ENCODE results near the gene GOLGA6A. TPM values are rescaled to one million over a fixed set of nuclear protein-coding genes. Genes with fewer than 3 reads are reported as not detected.
A peak's percentile ranks its signal among the peaks of the same experiment; 100 is the strongest.

The GOLGA6A gene
- total and polyA plus RNA-seq, 2 of the 13 experiments (the other 11 are each of a cell fraction or from before 2014, with no cell fraction given) = 0.04 to 0.22 TPM

GRCh38 chr15:74036271-74037170, 45.8 kb downstream of the GOLGA6A start:
- no peak overlapping the region for H3K4me2 ChIP-seq (ENCODE audit: low read depth, low read length)
- 81% methylated on average over 20 of the region's 21 CpGs for WGBS (ENCODE audit: low lambda C conversion rate)
- no peak overlapping the region for H3K4me3 ChIP-seq (replicated peaks in 1 of 3; ENCODE audit: insufficient read depth in 1 of 3, low read depth in 2 of 3, low read length in 3 of 3)
- ChIA-PET POLR2A (interaction anchor here (0.9 to 1.3 kb wide), 3 partner anchors 42 to 64 kb away, joined by 3 to 5 read pairs (median 4); partner anchors contain the start of gene PML), CTCF (ENCODE audit: low intra/inter-chr PET ratio, low total read pairs) (interaction anchor here (1.9 kb wide), 1 partner anchor 63 kb away, joined by 19 read pairs; no protein-coding TSS in a partner anchor)
- in situ Hi-C loops (cut with HindIII; ENCODE audit: extremely low pct_ligation_motif_present, low pct_unique_long_range_greater_than_20kb) (loop anchor here (5.0 kb wide), 1 partner anchor 69 kb away; no protein-coding TSS in a partner anchor), intact Hi-C loops (cut with micrococcal nuclease; ENCODE audit: unreplicated experiment) (no loop called here)
- H3K27me3 ChIP-seq (ENCODE audit: control insufficient read depth in 1 of 2, insufficient read depth in 2 of 2, low read length in 2 of 2) = 0 out of 5 replicates have a peak, but pooled peaks cover 0 to 6% of the 10 kb centered on the region in 2 experiments
- no peaks in the 10 kb centered on the region for H3K4me1 ChIP-seq (ENCODE audit: insufficient read depth, low read length)
- H3K27ac ChIP-seq (ENCODE audit: extremely low read length, insufficient read depth, low read length) = no peak overlapping the region
- FAIRE-seq (peak; percentile 63), DNase-seq (ENCODE audit: low spot score) (peak; percentile 51), ATAC-seq (peak; percentile 78)
- no peaks in the 10 kb centered on the region for H3K79me2 ChIP-seq (ENCODE audit: insufficient read depth, low read length)
- no TSS peak for BruUV-seq (replicated peaks)
- H3K9ac ChIP-seq (ENCODE audit: insufficient read depth, low read depth, low read length) = no peak overlapping the region
- H2AFZ ChIP-seq (ENCODE audit: low read length) = no peak overlapping the region
- no peaks in the 10 kb centered on the region for H4K20me1 ChIP-seq (ENCODE audit: insufficient read depth, low read length)
- H3K36me3 ChIP-seq (replicated peaks in 1 of 2; ENCODE audit: control insufficient read depth in 1 of 2, insufficient read depth in 2 of 2, low read length in 2 of 2) = peaks cover 4 to 16% of the 10 kb centered on the region in 2 experiments; a peak in 3 of 5 replicates
- no peaks in the 10 kb centered on the region for H3K9me3 ChIP-seq (ENCODE audit: low read length)
- TF ChIP-seq ZNF687 (CRISPR knock-in tag; IDR thresholded peaks at IDR 0.05) = peak; percentile 14; the same call in 1 of the 2 replicates
- TF ChIP-seq REPIN1 (CRISPR knock-in tag; IDR thresholded peaks at IDR 0.05; ENCODE audit: borderline replicate concordance, low read depth) = no peak
- TF ChIP-seq CTCF (CRISPR knock-in tag; IDR thresholded peaks at IDR 0.05) = peak; percentile 73
- TF ChIP-seq PAX8 (CRISPR knock-in tag; IDR thresholded peaks at IDR 0.05; ENCODE audit: borderline replicate concordance) = no peak
- no peak for TF ChIP-seq HES4 (CRISPR knock-in tag; IDR thresholded peaks at IDR 0.05; ENCODE audit: borderline replicate concordance)
- no peak for TF ChIP-seq NCOA1 (CRISPR knock-in tag; IDR thresholded peaks at IDR 0.05)
- no peak for TF ChIP-seq GZF1 (CRISPR knock-in tag; IDR thresholded peaks at IDR 0.05)
- TF ChIP-seq SNRNP70 (IDR thresholded peaks at IDR 0.05; ENCODE audit: low read depth, low read length) = no peak
- no peak for TF ChIP-seq ZBTB2 (CRISPR knock-in tag; IDR thresholded peaks at IDR 0.05; ENCODE audit: low read depth)
- TF ChIP-seq MAFK (conservative IDR thresholded peaks at IDR 0.05 in 1 of 2, IDR thresholded peaks at IDR 0.05 in 1 of 2; ENCODE audit: low read length in 2 of 2) = no peak
- no peak for TF ChIP-seq MEF2D (CRISPR knock-in tag; IDR thresholded peaks at IDR 0.05)
- TF ChIP-seq STAG1 (CRISPR knock-in tag; IDR thresholded peaks at IDR 0.05) = peak; percentile 39
- TF ChIP-seq IRF9 (CRISPR knock-in tag; IDR thresholded peaks at IDR 0.05; ENCODE audit: borderline replicate concordance) = no peak

Data from HepG2 (cell line).